ENCODE measurements around the gene MYLK2. TPM values are rescaled to one million over a fixed set of nuclear protein-coding genes. Genes with fewer than 3 reads are reported as not detected.

The MYLK2 gene
- total and polyA plus RNA-seq, 2 of the 4 experiments (the other 2 are of a cell fraction): 0.18 to 0.27 TPM

DNA sequence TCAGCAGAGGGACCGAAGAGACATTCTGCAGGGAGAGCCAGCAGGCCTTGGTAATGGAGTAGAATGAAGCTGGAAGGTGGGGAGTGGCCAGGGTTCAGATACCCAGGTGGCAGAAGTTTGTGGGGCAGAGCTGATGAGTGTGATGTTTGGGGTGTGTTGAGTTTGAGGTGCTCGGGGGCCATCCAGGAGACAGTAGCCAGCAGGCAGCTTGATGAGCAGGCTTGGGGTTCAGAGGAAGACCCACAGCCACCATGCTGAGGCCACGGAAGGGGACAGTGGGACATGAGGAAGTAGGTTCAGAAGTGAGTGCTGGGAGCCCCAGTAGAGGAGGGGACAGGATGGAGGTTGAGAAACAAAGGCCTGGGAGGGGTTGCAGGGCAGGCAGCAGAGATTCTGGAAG is 37.4 kb downstream of the MYLK2 start:
- Histone ChIP-seq H3K4me3 (ENCODE audit: insufficient read depth, low read depth, low read length) (no peak overlapping the region), H3K4me2 (ENCODE audit: low read depth, low read length) (no peak overlapping the region), H2BK15ac (ENCODE audit: low read depth, low read length) (no peak overlapping the region), H3K9ac (ENCODE audit: low read depth, low read length) (no peak overlapping the region), H2AK9ac (replicated peaks; ENCODE audit: low read depth, low read length, poor library complexity) (no peak overlapping the region), H3K56ac (ENCODE audit: extremely low read depth, insufficient read depth, low read length) (no peak overlapping the region), H3K9me1 (ENCODE audit: insufficient read depth, low read length) (no peaks in the 10 kb centered on the region), H3K27me3 (ENCODE audit: control insufficient read depth, insufficient read depth, low read length) (peaks cover 82% of the 10 kb centered on the region), H4K8ac (ENCODE audit: low read depth in 2 of 2, low read length in 2 of 2) (no peak overlapping the region), H3K18ac (ENCODE audit: low read depth, low read length) (no peak overlapping the region), H3K23ac (ENCODE audit: low read depth, low read length) (no peak overlapping the region), H2BK5ac (ENCODE audit: low read depth, low read length, poor library complexity, severe bottlenecking) (no peak overlapping the region), H3K36me3 (ENCODE audit: control insufficient read depth, insufficient read depth, low read length) (no peaks in the 10 kb centered on the region), H4K20me1 (ENCODE audit: insufficient read depth, low read length) (no peaks in the 10 kb centered on the region), H2BK20ac (ENCODE audit: low read depth, low read length) (no peak overlapping the region), H2AK5ac (ENCODE audit: low read depth, low read length) (no peak overlapping the region), H4K5ac (ENCODE audit: low read depth, low read length) (no peak overlapping the region), H3K4me1 (ENCODE audit: control insufficient read depth, insufficient read depth, low read length) (peaks cover 2% of the 10 kb centered on the region; the same call in 1 of the 2 replicates), H4K91ac (ENCODE audit: insufficient read depth, low read depth, low read length) (no peak overlapping the region), H3K27ac (ENCODE audit: insufficient read depth, low read length) (no peak overlapping the region), H3K79me1 (ENCODE audit: low read depth in 1 of 2, low read length in 2 of 2) (no peaks in the 10 kb centered on the region), H3K4ac (ENCODE audit: low read depth, low read length) (no peak overlapping the region), H2AFZ (replicated peaks; ENCODE audit: low read length, poor library complexity) (no peak overlapping the region), H3K14ac (replicated peaks; ENCODE audit: low read depth, low read length) (no peak overlapping the region), H3K9me3 (ENCODE audit: control insufficient read depth, insufficient read depth, low read length) (no peaks in the 10 kb centered on the region), H2BK120ac (ENCODE audit: low read depth, low read length) (no peak overlapping the region)
- dilution Hi-C loops (cut with HindIII; ENCODE audit: low sequenced_read_pairs, unreplicated experiment): no loop called here
- no TSS peak for BruUV-seq (replicated peaks)
- 25% methylated on average over 3 of the region's 3 CpGs; no CpG with 5 or more reads in 1 of the 2 experiments for WGBS, 2 experiments (ENCODE audit: extremely low coverage in 2 of 2, insufficient read length in 1 of 2)
- in situ Hi-C loops (cut with MboI; ENCODE audit: low sequenced_read_pairs): loop anchor here (10.0 kb wide), 1 partner anchor 98 kb away; the partner anchor contains the start of gene PDRG1
- ChIA-PET CTCF (interaction anchor here (0.6 kb wide), 1 partner anchor 795 kb away, joined by 3 read pairs; no protein-coding TSS in a partner anchor), POLR2A (ENCODE audit: unreplicated experiment) (no interaction called here)
- ATAC-seq (ENCODE audit: low read depth) (no peak), DNase-seq (no peak)
- TF ChIP-seq RCOR1 (IDR thresholded peaks at IDR 0.05; ENCODE audit: insufficient replicate concordance, low read length) (no peak), RFX5 (IDR thresholded peaks at IDR 0.05; ENCODE audit: low read depth, low read length) (no peak), SMC3 (IDR thresholded peaks at IDR 0.05; ENCODE audit: low read depth, low read length) (no peak), MAFK (IDR thresholded peaks at IDR 0.05; ENCODE audit: low read depth, low read length) (no peak)
- intact Hi-C loops (cut with micrococcal nuclease): no loop called here

Measured in IMR-90 (cell line).